A549 (cell line): ENCODE results near the gene ATP5PD.

Experiments used
- CBX8 ChIP-seq: fragments of 200-600 bp; sonication (generic); IDR thresholded peaks from 2 replicates; pipeline ENCODE4 v1.6.1; 2016
- CHD4 ChIP-seq: fragments of 200-600 bp; sonication (generic); IDR thresholded peaks from 2 replicates; pipeline ENCODE4 v1.6.1; 2016; ENCODE audit warnings: antibody characterized with exemption, mild to moderate bottlenecking, borderline replicate concordance
- CTCF ChIP-seq: fragments of >200 bp; sonication (Bioruptor Twin); formaldehyde crosslinking; IDR thresholded peaks from 3 replicates; pipeline ENCODE4 v1.5.1; 2016
- EP300 ChIP-seq, 2 experiments: fragments of >200 bp; sonication (Bioruptor Twin); formaldehyde crosslinking; IDR thresholded peaks; 2 replicates in 1 of 2; 3 replicates in 1 of 2; pipeline ENCODE4 v1.6.1; 2016 to 2017
- HEYL ChIP-seq: fragments of 250-450 bp; sonication (Bioruptor Pico); IDR thresholded peaks from 2 replicates; pipeline ENCODE4 v1.8.0; 2021; ENCODE audit warnings: mild to moderate bottlenecking, moderate library complexity
- HOXA7 ChIP-seq: fragments of 250-450 bp; sonication (Bioruptor Pico); IDR thresholded peaks from 2 replicates; pipeline ENCODE4 v1.5.0; 2020; ENCODE audit warnings: mild to moderate bottlenecking, moderate library complexity
- JUNB ChIP-seq: fragments of >200 bp; sonication (Bioruptor Twin); formaldehyde crosslinking; IDR thresholded peaks from 2 replicates; pipeline ENCODE4 v1.6.1; 2016
- RFX5 ChIP-seq: fragments of 450-650 bp; IDR thresholded peaks from 2 replicates; pipeline ENCODE4 v1.7.1; 2014; ENCODE audit warnings: antibody characterized with exemption, mild to moderate bottlenecking, moderate library complexity
- ZC3H11A ChIP-seq: fragments of 450-650 bp; IDR thresholded peaks from 2 replicates; pipeline ENCODE4 v1.6.1; 2014; ENCODE audit warnings: antibody characterized with exemption, mild to moderate bottlenecking

- TF ChIP-seq EP300 (IDR thresholded peaks at IDR 0.05) (no peak), CTCF (no peak), CBX8 (no peak), ZC3H11A (no peak), RFX5 (no peak), HOXA7 (no peak), CHD4 (no peak), JUNB (no peak), HEYL (no peak)
Observed at GRCh38 chr17:75041656-75042280, 5.0 kb downstream of the ATP5PD start.
